ENCODE data around the gene TRAPPC14.
"Not testable (repeated sequence)": the region's sequence is repeated elsewhere in the genome, so short reads cannot be mapped to it uniquely, and the experiment has no call there.

Gene TRAPPC14

DNA sequence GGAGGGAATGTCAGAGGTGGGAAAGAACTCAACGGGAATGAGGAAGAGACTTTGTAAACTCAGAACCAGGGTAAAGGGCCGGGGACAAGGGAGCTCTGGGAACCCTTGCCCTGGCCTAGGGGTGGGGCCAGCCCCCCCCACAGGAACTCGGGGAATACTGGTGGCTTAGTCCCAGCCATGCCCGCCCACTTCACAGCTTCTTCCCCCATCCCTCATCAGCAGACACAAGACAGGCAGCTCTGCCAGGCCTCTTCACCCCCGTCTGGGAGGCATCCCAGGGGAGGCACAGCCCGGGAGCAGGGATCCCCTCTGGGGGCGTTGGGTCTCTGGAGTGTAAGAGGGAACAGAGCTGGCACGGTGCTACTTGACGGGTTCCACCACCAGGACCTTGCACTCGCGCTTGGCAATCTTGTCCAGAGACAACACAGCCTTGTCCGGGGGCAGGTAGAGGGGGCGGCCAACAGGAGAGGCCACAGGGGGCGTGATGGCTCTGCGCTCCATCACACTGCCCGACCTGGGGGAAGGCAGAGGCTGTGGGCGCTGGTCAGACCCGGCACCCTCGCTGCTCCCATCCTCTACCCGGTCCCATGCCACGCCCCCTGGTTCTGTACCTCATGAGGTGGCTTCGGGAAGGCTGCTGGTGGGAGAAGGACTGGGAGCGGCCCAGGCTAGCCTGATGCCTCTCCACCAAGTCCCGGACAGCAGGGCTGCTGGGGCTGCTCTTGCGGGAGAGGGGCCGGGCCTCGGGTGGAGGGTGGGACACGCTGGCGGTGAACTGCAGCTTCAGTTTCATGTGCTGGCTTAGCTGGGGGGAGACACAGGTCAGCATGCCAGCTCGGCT lies 3.7 kb downstream of the TRAPPC14 start:
- DNase-seq (ENCODE audit: low read depth in 1 of 2, low spot score in 1 of 2) = no peak

DNA sequence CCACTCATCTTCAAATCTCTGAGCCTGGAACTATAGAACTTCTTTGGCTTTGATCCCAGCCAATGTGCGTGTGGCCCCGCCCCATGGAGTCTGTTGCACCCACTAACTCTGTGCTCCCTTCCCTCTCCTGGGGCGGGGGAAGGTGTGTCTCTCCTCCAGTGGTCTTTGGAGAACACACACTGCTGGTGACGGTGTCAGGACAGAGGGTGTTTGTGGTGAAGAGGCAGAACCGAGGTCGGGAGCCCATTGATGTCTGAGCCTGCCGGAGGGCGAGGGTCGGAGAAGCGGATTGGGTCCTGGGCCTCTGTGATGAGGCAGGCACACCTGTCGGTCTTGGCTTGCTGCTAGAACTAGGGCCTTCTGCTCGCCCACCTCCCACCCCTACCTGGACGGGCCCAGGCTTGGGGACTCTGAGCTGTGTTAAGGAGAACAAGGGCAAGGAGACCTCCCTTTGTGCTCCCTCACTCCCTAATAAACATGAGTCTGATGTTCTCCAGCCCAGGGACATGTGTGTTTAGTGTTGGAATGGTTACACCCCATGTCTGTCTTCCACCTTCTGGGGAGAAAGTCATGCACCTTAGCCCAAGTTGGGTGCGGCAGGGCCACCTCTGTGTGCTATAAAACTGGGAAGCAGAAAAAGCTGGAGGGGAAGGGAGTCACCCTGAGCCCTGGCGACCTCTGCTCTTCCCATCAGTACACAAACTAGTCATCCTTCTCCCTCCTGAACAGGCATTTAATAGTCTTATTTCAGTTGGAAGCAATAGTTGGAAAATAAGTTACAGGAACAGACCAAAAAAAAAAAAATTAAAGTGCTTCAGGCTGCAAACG lies 4.6 kb downstream of the TRAPPC14 start:
- DNase-seq (ENCODE audit: low read depth in 1 of 2, low spot score in 1 of 2) = no peak

GRCh38 chr7:100152937-100153666 lies 5.4 kb downstream of the TRAPPC14 start:
- DNase-seq (ENCODE audit: low read depth in 1 of 2, low spot score in 1 of 2) = no peak

GRCh38 chr7:100152404-100152803 lies 6.1 kb downstream of the TRAPPC14 start:
- DNase-seq (ENCODE audit: low read depth in 1 of 2, low spot score in 1 of 2) = no peak

DNA sequence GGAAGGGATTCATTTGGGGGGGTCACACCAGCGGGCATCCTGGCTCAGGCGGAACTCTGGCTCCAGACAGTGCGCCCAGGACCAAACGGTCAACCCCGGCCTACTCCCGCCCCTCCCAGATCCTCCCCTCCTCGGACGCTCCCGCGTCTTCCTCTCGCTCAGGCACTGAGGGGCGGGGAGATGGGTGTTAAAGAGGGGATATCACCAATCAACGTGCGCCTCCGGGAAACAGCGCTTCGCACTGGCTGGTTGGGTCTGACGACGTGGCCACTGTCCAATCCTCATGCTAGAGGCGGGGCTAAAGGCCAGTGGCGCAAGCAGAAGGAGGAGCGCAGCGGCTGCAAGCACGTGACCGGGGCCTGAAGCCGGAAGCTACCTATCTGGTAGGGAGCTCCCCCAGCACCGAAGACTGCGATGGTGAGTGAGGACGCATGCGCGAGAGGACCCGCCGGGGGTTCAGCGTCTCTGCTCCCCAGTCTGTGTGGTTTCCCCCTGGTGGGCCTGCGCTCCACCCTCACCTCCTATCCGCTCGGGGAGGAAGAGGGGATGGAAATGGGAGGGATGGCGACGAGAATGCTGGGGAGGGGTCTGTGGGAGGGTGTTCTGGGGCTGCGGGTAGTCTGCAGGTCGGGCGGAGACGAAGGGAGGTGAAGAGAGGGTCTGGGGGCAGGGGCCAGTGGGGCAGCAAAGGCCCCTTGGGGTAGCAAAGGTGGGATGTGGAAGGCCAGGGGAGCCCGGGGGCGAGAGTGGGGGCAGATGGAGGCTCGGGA lies 9.8 kb downstream of the TRAPPC14 start, which contains the start of gene LAMTOR4:
Gene LAMTOR4, plus strand, starts transcription at position 360 of the 770 bp plus-strand sequence. Its CDS starts 55 bp downstream, at position 415.
- DNase-seq (ENCODE audit: low read depth in 1 of 2, low spot score in 1 of 2) = peak; percentile 93 to 97

GRCh38 chr7:100148225-100148558 lies 10.3 kb downstream of the TRAPPC14 start:
- DNase-seq (ENCODE audit: low read depth in 1 of 2, low spot score in 1 of 2) = no peak

DNA sequence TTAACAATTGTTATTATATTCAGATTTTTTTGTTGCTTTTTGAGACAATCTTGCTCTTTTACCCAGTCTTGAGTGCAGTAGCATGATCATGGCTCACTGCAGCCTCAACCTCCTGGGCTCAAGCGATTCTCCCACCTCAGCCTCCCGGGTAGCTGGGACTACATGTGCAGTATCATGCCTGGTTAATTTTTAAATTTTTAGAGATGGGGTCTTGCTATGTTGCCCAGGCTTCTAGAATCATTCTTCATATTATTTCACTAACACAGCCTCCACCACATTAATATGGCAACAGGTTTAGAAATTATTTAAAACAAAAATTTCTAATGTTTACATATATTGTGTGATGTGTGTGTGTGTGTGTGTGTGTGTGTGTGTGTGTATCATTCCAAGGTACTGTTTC lies 11.2 kb downstream of the TRAPPC14 start:
- no peak for DNase-seq (ENCODE audit: low read depth in 1 of 2, low spot score in 1 of 2)

- DNase-seq (ENCODE audit: low read depth in 1 of 2, low spot score in 1 of 2) = not testable (repeated sequence)
These were observed 12.2 kb downstream of the TRAPPC14 start for GRCh38 chr7:100146350-100146749.

DNA sequence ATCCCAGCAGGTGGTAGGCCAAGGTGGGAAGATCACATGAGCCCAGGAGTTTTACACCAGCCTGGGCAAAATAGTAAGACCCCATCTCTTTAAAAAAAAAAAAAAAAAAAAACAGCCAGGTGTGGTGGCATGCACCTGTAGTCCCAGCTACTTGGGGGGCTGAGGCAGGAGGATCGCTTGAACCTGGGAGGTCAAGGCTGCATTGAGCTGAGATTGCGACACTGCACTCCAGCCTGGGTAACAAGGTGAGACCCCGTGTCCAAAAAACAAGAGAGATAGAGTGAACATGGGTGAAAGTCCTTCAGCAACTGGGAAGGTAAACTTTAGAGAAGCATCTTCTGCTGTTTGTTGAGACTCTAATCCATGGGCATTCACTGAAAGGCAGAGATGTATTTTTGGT lies 16.1 kb downstream of the TRAPPC14 start:
- DNase-seq (ENCODE audit: low read depth in 1 of 2, low spot score in 1 of 2) = no peak

GRCh38 chr7:100141555-100141949 lies 17.0 kb downstream of the TRAPPC14 start:
- no peak for DNase-seq (ENCODE audit: low read depth in 1 of 2, low spot score in 1 of 2)

GRCh38 chr7:100137851-100138760 lies 20.4 kb downstream of the TRAPPC14 start:
- DNase-seq (ENCODE audit: low read depth in 1 of 2, low spot score in 1 of 2) = no peak

GRCh38 chr7:100132697-100133151 lies 25.8 kb downstream of the TRAPPC14 start:
- DNase-seq (ENCODE audit: low read depth in 1 of 2, low spot score in 1 of 2) = peak in 1 of 2 donors; percentile 32

GRCh38 chr7:100132126-100132525 lies 26.4 kb downstream of the TRAPPC14 start:
- DNase-seq (ENCODE audit: low read depth in 1 of 2, low spot score in 1 of 2) = no peak

DNA sequence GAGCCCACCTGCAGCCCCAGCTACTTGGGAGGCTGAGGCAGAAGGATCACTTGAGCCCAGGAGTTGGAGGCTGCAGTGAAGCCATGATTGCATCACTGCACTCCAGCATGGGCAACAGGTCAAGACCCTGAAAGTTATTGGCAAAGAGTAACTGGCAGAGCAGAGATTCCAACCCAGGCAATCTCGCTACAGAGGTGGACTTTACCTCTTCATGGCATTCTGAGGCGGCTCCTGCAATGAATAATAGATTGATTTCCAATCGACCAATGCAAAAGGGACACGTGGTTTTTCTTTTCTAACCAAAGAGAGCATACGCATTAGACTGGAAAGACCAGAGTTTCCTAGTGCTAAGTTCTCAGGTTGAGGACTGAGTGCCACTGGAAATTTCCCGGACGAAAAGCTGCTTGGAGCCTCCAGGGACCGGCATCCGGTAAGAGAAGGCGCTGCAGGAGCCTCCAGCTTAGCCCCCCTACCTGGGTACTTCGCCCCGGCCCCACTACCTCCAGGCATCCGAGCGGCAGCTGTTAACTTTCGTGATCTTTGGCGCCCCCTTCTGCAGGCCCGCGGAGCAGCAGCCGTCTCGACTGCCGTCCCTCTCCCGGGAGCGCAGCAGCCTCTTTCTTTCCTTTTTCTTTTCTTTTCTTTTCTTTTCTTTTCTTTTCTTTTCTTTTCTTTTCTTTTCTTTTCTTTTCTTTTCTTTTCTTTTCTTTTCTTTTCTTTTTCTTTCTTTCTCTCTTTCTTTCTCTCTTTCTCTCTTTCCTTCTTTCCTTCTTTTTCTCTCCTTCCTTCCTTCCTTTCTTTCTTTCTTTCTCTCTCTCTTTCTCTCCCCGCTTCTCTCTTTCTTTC lies 27.7 kb downstream of the TRAPPC14 start:
- peak; percentile 74 to 81 for DNase-seq (ENCODE audit: low read depth in 1 of 2, low spot score in 1 of 2)

GRCh38 chr7:100130220-100130607 lies 28.3 kb downstream of the TRAPPC14 start:
- not testable (repeated sequence) for DNase-seq (ENCODE audit: low read depth in 1 of 2, low spot score in 1 of 2)

DNA sequence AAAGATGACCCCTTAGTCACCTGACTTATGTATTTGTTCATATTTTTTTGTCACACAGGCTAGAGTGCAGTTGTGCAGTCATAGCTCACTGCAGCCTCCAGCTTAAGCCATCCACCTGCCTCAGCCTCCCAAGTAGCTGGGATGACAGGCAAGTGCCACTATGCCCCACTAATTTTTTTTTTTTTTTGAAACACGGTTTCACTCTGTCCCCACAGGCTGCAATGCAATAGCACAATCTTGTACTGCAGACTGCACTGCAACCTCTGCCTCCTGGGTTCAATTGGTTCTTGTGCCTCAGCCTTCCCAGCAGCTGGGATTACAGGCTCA lies 29.9 kb downstream of the TRAPPC14 start:
- no peak for DNase-seq (ENCODE audit: low read depth in 1 of 2, low spot score in 1 of 2)

GRCh38 chr7:100127866-100128636 lies 30.5 kb downstream of the TRAPPC14 start:
- no peak for DNase-seq (ENCODE audit: low read depth in 1 of 2, low spot score in 1 of 2)
